Fibroblast of lung (primary cell): ENCODE measurements around the gene GRK5.

Experiments
- EZH2 ChIP-seq: IDR thresholded peaks from 2 replicates; pipeline ENCODE4 v1.5.1; 2012; ENCODE audit warnings: low read length, control low read depth, mild to moderate bottlenecking; ENCODE audit errors: missing control alignments
- TF ChIP-seq, protein P1 (sequence below), 2 donors: IDR thresholded peaks in 1 of 2; conservative IDR thresholded peaks in 1 of 2; 1 replicate in 1 of 2; 2 replicates in 1 of 2; pipeline ENCODE4 v1.5.1; 2011 to 2012; ENCODE audit warnings: low read length in 2 of 2, control low read depth in 1 of 2, inconsistent platforms in 1 of 2, low read depth in 1 of 2, mild to moderate bottlenecking in 1 of 2

GRCh38 chr10:119501690-119502089, 294.3 kb downstream of the GRK5 start:
- TF ChIP-seq, protein P1, sequence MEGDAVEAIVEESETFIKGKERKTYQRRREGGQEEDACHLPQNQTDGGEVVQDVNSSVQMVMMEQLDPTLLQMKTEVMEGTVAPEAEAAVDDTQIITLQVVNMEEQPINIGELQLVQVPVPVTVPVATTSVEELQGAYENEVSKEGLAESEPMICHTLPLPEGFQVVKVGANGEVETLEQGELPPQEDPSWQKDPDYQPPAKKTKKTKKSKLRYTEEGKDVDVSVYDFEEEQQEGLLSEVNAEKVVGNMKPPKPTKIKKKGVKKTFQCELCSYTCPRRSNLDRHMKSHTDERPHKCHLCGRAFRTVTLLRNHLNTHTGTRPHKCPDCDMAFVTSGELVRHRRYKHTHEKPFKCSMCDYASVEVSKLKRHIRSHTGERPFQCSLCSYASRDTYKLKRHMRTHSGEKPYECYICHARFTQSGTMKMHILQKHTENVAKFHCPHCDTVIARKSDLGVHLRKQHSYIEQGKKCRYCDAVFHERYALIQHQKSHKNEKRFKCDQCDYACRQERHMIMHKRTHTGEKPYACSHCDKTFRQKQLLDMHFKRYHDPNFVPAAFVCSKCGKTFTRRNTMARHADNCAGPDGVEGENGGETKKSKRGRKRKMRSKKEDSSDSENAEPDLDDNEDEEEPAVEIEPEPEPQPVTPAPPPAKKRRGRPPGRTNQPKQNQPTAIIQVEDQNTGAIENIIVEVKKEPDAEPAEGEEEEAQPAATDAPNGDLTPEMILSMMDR (conservative IDR thresholded peaks at IDR 0.05 in 1 of 2, IDR thresholded peaks at IDR 0.05 in 1 of 2; ENCODE audit: low read depth in 1 of 2, low read length in 2 of 2): no peak
- no peak for TF ChIP-seq EZH2
